ENCODE data around the gene AKR1C8.

AKR1C8 gene

GRCh38 chr10:5107860-5108526 is 77.0 kb downstream of the AKR1C8 start:
- DNase-seq (ENCODE audit: low spot score), result no peak

- DNase-seq (ENCODE audit: low spot score), result no peak
These were observed 78.4 kb downstream of the AKR1C8 start for GRCh38 chr10:5106553-5106952.

GRCh38 chr10:5105626-5106025 is 79.3 kb downstream of the AKR1C8 start:
- DNase-seq (ENCODE audit: low spot score), result no peak
